CD4-positive, alpha-beta memory T cell (primary cell): ENCODE measurements around the gene SLC16A7. TPM values are rescaled to one million over a fixed set of nuclear protein-coding genes. Genes with fewer than 3 reads are reported as not detected.

Experiments used
- CTCF ChIA-PET: fragments of 350-600 bp; sonication (Branson Sonifier 250); formaldehyde crosslinking; loops from one replicate; lab custom pipeline; 2021; ENCODE audit warnings: inconsistent platforms; ENCODE audit not compliant: partially characterized antibody; lab: Charles Lee
- POLR2A ChIA-PET: fragments of 350-600 bp; sonication (Branson Sonifier 250); formaldehyde crosslinking; loops from one replicate; lab custom pipeline; 2021; ENCODE audit not compliant: partially characterized antibody; lab: Charles Lee
- DNase-seq, 5 donors: peaks; one replicate each; pipeline versions ENCODE4 v3.0.0 to v3.0.0-alpha.2; 2020 to 2022; ENCODE audit warnings: mixed read lengths in 1 of 5
- H3K27ac ChIP-seq: one replicate; pipeline ENCODE4 v1.7.0; 2013; ENCODE audit warnings: low read depth, low read length
- H3K27me3 ChIP-seq: 2 replicates; pipeline ENCODE4 v1.7.0; 2013; ENCODE audit warnings: mild to moderate bottlenecking, low read length, moderate library complexity; ENCODE audit not compliant: insufficient read depth
- H3K36me3 ChIP-seq: 2 replicates; pipeline ENCODE4 v1.7.0; 2013; ENCODE audit warnings: mild to moderate bottlenecking, low read length, moderate library complexity; ENCODE audit not compliant: insufficient read depth
- H3K4me1 ChIP-seq: 2 replicates; pipeline ENCODE4 v1.7.0; 2013; ENCODE audit warnings: mild to moderate bottlenecking, low read length, moderate library complexity; ENCODE audit not compliant: insufficient read depth
- H3K4me3 ChIP-seq, 2 donors: one replicate each; pipeline ENCODE4 v1.7.0; 2013; ENCODE audit warnings: low read length in 2 of 2, mild to moderate bottlenecking in 1 of 2
- H3K9me3 ChIP-seq, 2 donors: one replicate each; pipeline ENCODE4 v1.7.0; 2013; ENCODE audit warnings: low read length in 2 of 2, control low read depth in 1 of 2; ENCODE audit not compliant: control insufficient read depth in 1 of 2
- H3K27ac Mint-ChIP-seq, 7 donors: one replicate each; pipeline ENCODE4 v1.8.0; 2020 to 2021; ENCODE audit warnings: mixed read lengths in 7 of 7, mild to moderate bottlenecking in 6 of 7, inconsistent platforms in 3 of 7, moderate library complexity in 3 of 7
- H3K27me3 Mint-ChIP-seq, 2 donors: one replicate each; pipeline ENCODE4 v1.8.0; 2020 to 2021; ENCODE audit warnings: mixed read lengths in 2 of 2
- H3K36me3 Mint-ChIP-seq, 2 donors: one replicate each; pipeline ENCODE4 v1.8.0; 2020 to 2021; ENCODE audit warnings: mixed read lengths in 2 of 2, inconsistent platforms in 1 of 2, mild to moderate bottlenecking in 1 of 2
- H3K4me1 Mint-ChIP-seq, 4 donors: one replicate each; pipeline ENCODE4 v1.8.0; 2020 to 2021; ENCODE audit warnings: mixed read lengths in 4 of 4, mild to moderate bottlenecking in 1 of 4
- H3K4me3 Mint-ChIP-seq, 8 donors: one replicate each; pipeline ENCODE4 v1.8.0; 2020 to 2021; ENCODE audit warnings: mixed read lengths in 8 of 8, mild to moderate bottlenecking in 7 of 8, moderate library complexity in 6 of 8, inconsistent platforms in 3 of 8
- H3K9me3 Mint-ChIP-seq, 8 donors: one replicate each; pipeline ENCODE4 v1.8.0; 2020 to 2021; ENCODE audit warnings: mixed read lengths in 8 of 8, mild to moderate bottlenecking in 5 of 8, inconsistent platforms in 3 of 8, moderate library complexity in 1 of 8
- intact Hi-C: fragments of 100-400 bp; cut with micrococcal nuclease; formaldehyde crosslinking; loops from one replicate; pipeline ENCODE4 v1.15.1; 2023
- polyA plus RNA-seq, 2 donors: library from polyadenylated mRNA; unstranded; fragments of 300-500 nt; fragmentation: Illumina TruSeq; gene quantifications; one replicate each; pipeline ENCODE4 v1.2.3, GENCODE V29; 2021
- total RNA-seq, 2 experiments: library from RNA; stranded (reverse); gene quantifications; one replicate each; pipeline ENCODE4 v1.2.3, GENCODE V29; 2021

The SLC16A7 gene
- total and polyA plus RNA-seq, 4 experiments from 2014 or later, result 20.3 to 52.9 (median 37.7) TPM

DNA sequence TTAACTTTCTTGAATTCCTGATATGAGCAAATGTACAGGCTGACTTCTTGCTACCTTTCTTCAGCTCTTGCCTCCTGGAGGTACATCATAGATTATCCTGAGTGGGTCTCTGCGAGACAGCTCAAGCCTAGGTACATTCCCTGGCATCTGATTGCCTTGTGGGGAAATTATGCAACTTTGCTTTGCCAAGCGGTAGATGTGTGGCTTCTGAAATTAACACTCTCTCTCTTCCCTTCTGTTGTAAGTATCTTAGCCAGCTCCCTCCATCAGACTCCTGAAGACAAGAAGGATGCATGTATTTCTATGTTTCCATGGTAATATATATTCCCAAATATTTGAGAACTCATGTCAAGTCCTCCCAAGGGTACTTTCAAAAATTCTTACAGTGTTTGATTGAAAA is 16.2 kb upstream of the SLC16A7 start:
- Histone ChIP-seq H3K27me3 (no peaks in the 10 kb centered on the region), H3K36me3 (no peaks in the 10 kb centered on the region), H3K4me1 (peaks cover 26% of the 10 kb centered on the region), H3K9me3 (no peaks in the 10 kb centered on the region), H3K27ac (no peak overlapping the region), H3K4me3 (no peak overlapping the region)
- Mint-ChIP-seq H3K27me3 (no peaks in the 10 kb centered on the region), H3K9me3 (peaks cover 0 to 1% (median 0%) of the 10 kb centered on the region in 8 donors), H3K27ac (peak overlapping the region in 2 of 7 donors; percentile 20 to 58), H3K4me1 (peaks cover 25 to 45% (median 41%) of the 10 kb centered on the region in 4 donors), H3K4me3 (no peak overlapping the region), H3K36me3 (no peaks in the 10 kb centered on the region)
- intact Hi-C loops, result no loop called here
- ChIA-PET CTCF (no interaction called here), POLR2A (interaction anchor here (3.9 kb wide), 1 partner anchor 17 kb away, joined by 20 read pairs; the partner anchor contains the start of gene SLC16A7)
- DNase-seq, result no peak

DNA sequence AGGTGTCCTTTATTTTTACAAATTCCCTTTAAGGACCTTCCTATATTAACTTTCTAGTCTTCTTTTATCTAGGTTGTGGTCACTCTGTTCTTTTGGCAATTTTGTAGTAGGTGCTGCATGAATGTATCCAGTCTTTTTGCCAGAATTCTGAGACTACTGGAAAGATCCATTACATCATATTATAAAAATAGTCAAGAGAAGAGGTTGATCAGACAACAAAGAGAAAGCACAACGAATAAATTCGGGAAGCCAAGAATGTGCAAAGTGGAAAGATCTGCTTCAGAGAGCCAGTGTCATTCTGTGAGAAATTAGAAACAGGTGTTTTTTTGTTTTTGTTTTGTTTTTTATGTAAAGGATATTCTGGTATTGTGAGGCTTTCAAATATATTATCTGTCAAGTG is 15.8 kb upstream of the SLC16A7 start:
- H3K4me1 Mint-ChIP-seq, result peaks cover 25 to 48% (median 40%) of the 10 kb centered on the region in 4 donors
- Histone ChIP-seq H3K27me3 (no peaks in the 10 kb centered on the region), H3K4me1 (peaks cover 26% of the 10 kb centered on the region), H3K27ac (no peak overlapping the region), H3K4me3 (no peak overlapping the region), H3K9me3 (no peaks in the 10 kb centered on the region), H3K36me3 (no peaks in the 10 kb centered on the region)
- DNase-seq, result no peak
- H3K36me3 Mint-ChIP-seq, result no peaks in the 10 kb centered on the region
- intact Hi-C loops, result no loop called here
- H3K4me3 Mint-ChIP-seq, result no peak overlapping the region
- POLR2A ChIA-PET, result interaction anchor here (3.9 kb wide), 1 partner anchor 16 kb away, joined by 20 read pairs; the partner anchor contains the start of gene SLC16A7
- CTCF ChIA-PET, result no interaction called here
- H3K9me3 Mint-ChIP-seq, result peaks cover 0 to 1% (median 0%) of the 10 kb centered on the region in 8 donors
- no peaks in the 10 kb centered on the region for H3K27me3 Mint-ChIP-seq
- H3K27ac Mint-ChIP-seq, result no peak overlapping the region

DNA sequence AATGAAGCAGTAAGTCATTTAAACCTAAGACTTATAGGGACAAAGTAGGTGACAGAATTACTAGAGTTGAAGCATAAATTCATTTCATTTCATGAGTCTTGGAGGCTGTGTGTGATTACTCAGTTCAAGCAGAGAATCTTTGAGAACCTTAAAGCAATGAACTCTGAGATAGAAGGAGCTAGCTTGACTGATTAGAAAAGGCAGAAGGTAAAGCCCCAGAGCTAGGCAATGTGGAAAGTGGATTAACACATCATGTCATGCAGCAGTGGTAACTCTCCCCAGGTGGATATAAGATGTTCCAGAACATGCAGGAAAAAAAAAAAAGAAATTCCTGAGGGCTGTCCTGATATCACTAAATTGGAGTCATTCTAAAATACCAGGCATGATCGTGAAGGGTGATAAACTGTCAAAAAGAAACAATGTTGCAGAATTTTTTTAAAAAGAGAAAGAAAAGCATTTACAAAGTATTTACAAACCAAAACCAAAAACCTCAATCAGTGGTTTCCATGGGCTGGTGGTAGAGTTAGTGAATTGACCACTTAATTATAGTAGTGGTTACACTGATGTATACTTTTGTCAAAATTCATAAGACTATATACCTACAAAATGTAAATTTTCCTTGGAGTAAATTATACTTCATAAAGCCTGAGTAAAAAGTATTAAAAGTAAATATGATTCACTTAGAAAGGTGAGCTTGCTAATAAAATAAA is 12.7 kb upstream of the SLC16A7 start:
- H3K4me3 Mint-ChIP-seq, result no peak overlapping the region
- POLR2A ChIA-PET, result no interaction called here
- CTCF ChIA-PET, result interaction anchor here (0.7 kb wide), 1 partner anchor 20 kb away, joined by 3 read pairs; no protein-coding TSS in a partner anchor

DNA sequence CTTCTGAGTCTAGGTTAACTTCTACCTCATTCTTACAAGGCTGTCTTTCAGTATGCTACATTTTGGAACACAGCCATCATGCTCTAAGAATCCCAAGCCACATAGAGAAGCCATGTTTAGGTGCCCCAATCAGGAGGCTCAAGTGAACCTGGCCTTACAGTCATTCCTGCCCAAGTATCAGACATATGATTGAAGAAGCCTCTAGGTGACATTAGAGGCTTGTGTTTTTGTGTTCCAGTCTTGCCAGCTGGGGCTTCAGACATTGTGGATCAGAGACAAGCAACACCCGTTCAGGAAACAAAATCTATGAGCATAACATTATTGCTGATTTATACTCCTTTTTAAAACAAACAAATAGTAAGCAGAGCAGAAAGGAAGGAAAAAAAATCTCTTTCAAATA is 8.1 kb upstream of the SLC16A7 start:
- Mint-ChIP-seq H3K9me3 (no peaks in the 10 kb centered on the region), H3K36me3 (no peaks in the 10 kb centered on the region), H3K4me1 (peaks cover 3 to 9% (median 4%) of the 10 kb centered on the region in 4 donors), H3K4me3 (no peak overlapping the region), H3K27me3 (peaks cover 0 to 1% of the 10 kb centered on the region in 2 donors), H3K27ac (no peak overlapping the region)
- H3K4me3 ChIP-seq, result no peak overlapping the region
- H3K9me3 ChIP-seq, result no peaks in the 10 kb centered on the region
- ChIA-PET CTCF (no interaction called here), POLR2A (no interaction called here)
- H3K4me1 ChIP-seq, result no peaks in the 10 kb centered on the region
- no peak overlapping the region for H3K27ac ChIP-seq
- intact Hi-C loops, result no loop called here
- no peak for DNase-seq
- H3K36me3 ChIP-seq, result no peaks in the 10 kb centered on the region
- H3K27me3 ChIP-seq, result no peaks in the 10 kb centered on the region

More for the DNA sequence above, 12.7 kb upstream of the SLC16A7 start:
- Mint-ChIP-seq H3K36me3 (no peaks in the 10 kb centered on the region), H3K27ac (no peak overlapping the region), H3K27me3 (no peaks in the 10 kb centered on the region), H3K9me3 (peaks cover 0 to 1% (median 0%) of the 10 kb centered on the region in 8 donors), H3K4me1 (peaks cover 8 to 27% (median 21%) of the 10 kb centered on the region in 4 donors)
- no peak for DNase-seq
- intact Hi-C loops, result no loop called here
- Histone ChIP-seq H3K36me3 (no peaks in the 10 kb centered on the region), H3K4me3 (no peak overlapping the region), H3K9me3 (no peaks in the 10 kb centered on the region), H3K27ac (no peak overlapping the region), H3K27me3 (no peaks in the 10 kb centered on the region), H3K4me1 (peaks cover 11% of the 10 kb centered on the region)

DNA sequence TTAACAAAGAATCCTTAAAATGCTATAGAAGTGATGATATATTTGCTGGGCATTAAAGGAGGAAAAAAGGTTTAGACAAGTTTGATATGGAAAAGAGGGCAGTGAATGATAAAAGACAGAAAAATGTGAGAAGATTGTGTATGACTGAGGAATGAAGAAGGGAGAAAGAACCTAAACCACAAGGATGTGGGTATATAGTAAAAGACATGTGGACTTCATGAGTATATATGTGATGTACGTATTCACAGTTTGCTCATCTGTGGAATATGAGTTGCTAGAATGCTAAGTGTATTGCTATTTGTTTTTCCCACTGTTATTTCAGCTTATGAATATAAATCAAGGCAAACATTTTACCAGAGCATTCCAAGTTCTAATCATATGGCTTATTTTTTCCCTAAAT is 2.1 kb upstream of the SLC16A7 start:
- Histone ChIP-seq H3K4me1 (peaks cover 31% of the 10 kb centered on the region), H3K4me3 (no peak overlapping the region), H3K36me3 (no peaks in the 10 kb centered on the region), H3K27ac (no peak overlapping the region), H3K27me3 (no peaks in the 10 kb centered on the region), H3K9me3 (no peaks in the 10 kb centered on the region)
- DNase-seq, result no peak
- Mint-ChIP-seq H3K27ac (peak overlapping the region in 4 of 7 donors; percentile 9 to 98 (median 34)), H3K36me3 (peaks cover 0 to 15% of the 10 kb centered on the region in 2 donors), H3K4me1 (peaks cover 22 to 41% (median 31%) of the 10 kb centered on the region in 4 donors), H3K9me3 (no peaks in the 10 kb centered on the region), H3K27me3 (peaks cover 0 to 1% of the 10 kb centered on the region in 2 donors), H3K4me3 (peak overlapping the region in 4 of 8 donors; percentile 3 to 21 (median 8))
- intact Hi-C loops, result loop anchor here (10.0 kb wide), 1 partner anchor 1649 kb away; the partner anchor contains the start of gene ATP23
- CTCF ChIA-PET, result interaction anchor here (1.8 kb wide), 1 partner anchor 214 kb away, joined by 4 read pairs; no protein-coding TSS in a partner anchor
- POLR2A ChIA-PET, result interaction anchor here (0.7 kb wide), 1 partner anchor 31 kb away, joined by 3 read pairs; no protein-coding TSS in a partner anchor

DNA sequence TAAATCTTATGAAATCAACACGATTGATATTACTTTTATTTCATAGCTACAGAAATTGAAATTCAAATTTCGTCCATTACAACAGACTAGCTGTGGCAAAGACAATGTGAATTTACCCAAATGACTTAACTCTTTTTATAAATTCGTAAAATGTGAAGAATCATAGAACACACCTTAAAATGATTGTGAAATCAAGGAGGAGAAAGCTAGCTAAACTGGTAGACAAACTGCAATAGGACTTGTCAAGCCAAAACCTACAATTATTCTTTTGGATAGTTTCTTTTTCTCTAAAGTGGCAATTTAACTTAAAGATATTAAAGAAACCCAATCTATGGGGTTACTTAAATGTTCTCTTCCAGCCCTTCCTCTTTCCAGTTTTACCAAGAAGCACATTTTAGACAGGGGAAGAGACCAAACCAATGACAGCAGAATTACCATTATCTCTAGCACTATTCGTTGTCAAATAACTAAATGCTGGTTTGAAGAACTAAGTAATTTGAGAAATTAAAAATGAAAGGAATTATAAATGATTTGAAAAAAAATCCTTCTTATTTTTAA is 807 bp upstream of the SLC16A7 start:
- H3K27ac ChIP-seq, result peak overlapping the region; percentile 75
- peak overlapping the region; percentile 83 to 90 for H3K4me3 ChIP-seq
- H3K4me1 ChIP-seq, result peaks cover 40% of the 10 kb centered on the region
- H3K36me3 Mint-ChIP-seq, result peaks cover 0 to 17% of the 10 kb centered on the region in 2 donors
- peaks cover 30 to 54% (median 42%) of the 10 kb centered on the region in 4 donors for H3K4me1 Mint-ChIP-seq
- H3K27me3 ChIP-seq, result no peaks in the 10 kb centered on the region
- intact Hi-C loops, result loop anchor here (1.0 to 10.0 kb wide), 4 partner anchors 17 to 1650 kb away; partner anchors contain the start of gene ATP23
- no peaks in the 10 kb centered on the region for H3K9me3 Mint-ChIP-seq
- no peaks in the 10 kb centered on the region for H3K9me3 ChIP-seq
- ChIA-PET POLR2A (interaction anchor here (0.9 to 2.8 kb wide), 6 partner anchors 10 to 56 kb away, joined by 3 to 20 read pairs (median 6); no protein-coding TSS in a partner anchor), CTCF (interaction anchor here (0.7 to 1.8 kb wide), 4 partner anchors 11 to 213 kb away, joined by 3 to 5 read pairs (median 4); no protein-coding TSS in a partner anchor)
- peak overlapping the region; percentile 90 to 97 (median 96) for H3K4me3 Mint-ChIP-seq
- no peaks in the 10 kb centered on the region for H3K36me3 ChIP-seq
- no peaks in the 10 kb centered on the region for H3K27me3 Mint-ChIP-seq
- peak overlapping the region; percentile 90 to 99 (median 97) for H3K27ac Mint-ChIP-seq
- peak in 1 of 5 donors; percentile 7 for DNase-seq
